HFF-Myc (cell line): ENCODE data around the gene UTP14A.
"Not testable (repeated sequence)": the region's sequence is repeated elsewhere in the genome, so short reads cannot be mapped to it uniquely, and the experiment has no call there.

Source experiments
- DNase-seq: peaks from one replicate; pipeline ENCODE4 v3.0.0-alpha.2; 2011; ENCODE audit warnings: low read depth; ENCODE audit errors: extremely low read depth
- H3K4me3 ChIP-seq: replicated peaks from 2 replicates; pipeline ENCODE4 v1.5.1; 2011; ENCODE audit warnings: low read depth, mild to moderate bottlenecking, control low read depth, low read length
- CTCF ChIP-seq: IDR thresholded peaks from 2 replicates; pipeline ENCODE4 v1.5.1; 2012; ENCODE audit warnings: mild to moderate bottlenecking, low read depth, low read length, control low read depth; ENCODE audit errors: missing control alignments

Gene UTP14A

GRCh38 chrX:129905787-129906580, at the start of gene UTP14A:
Gene UTP14A (plus strand): TSS chrX:129906164. CDS start chrX:129906211, 47 bp downstream.
- peak; percentile 74 for DNase-seq
- no peak for TF ChIP-seq CTCF
- peak within 1 kb of the TSS; percentile 79 for H3K4me3 ChIP-seq

- not testable (repeated sequence) for H3K4me3 ChIP-seq, DNase-seq
These were observed 46.8 kb upstream of the UTP14A start for GRCh38 chrX:129859134-129859533.

- DNase-seq = not testable (repeated sequence)
These were observed 39.6 kb upstream of the UTP14A start for GRCh38 chrX:129866321-129866720.

GRCh38 chrX:129872524-129872923, 33.4 kb upstream of the UTP14A start:
- no peak for DNase-seq
- no peak overlapping the region for H3K4me3 ChIP-seq
- no peak for TF ChIP-seq CTCF

More at GRCh38 chrX:129866321-129866720, 39.6 kb upstream of the UTP14A start:
- H3K4me3 ChIP-seq = not testable (repeated sequence)

GRCh38 chrX:129875669-129876068, 30.3 kb upstream of the UTP14A start:
- no peak overlapping the region for H3K4me3 ChIP-seq
- no peak for TF ChIP-seq CTCF
- peak; percentile 83 for DNase-seq

GRCh38 chrX:129876771-129877305, 29.1 kb upstream of the UTP14A start:
- TF ChIP-seq CTCF = no peak
- H3K4me3 ChIP-seq = no peak overlapping the region
- DNase-seq = peak; percentile 29

- TF ChIP-seq CTCF = no peak
- peak; percentile 0 for DNase-seq
- H3K4me3 ChIP-seq = no peak overlapping the region
These were observed 28.6 kb upstream of the UTP14A start for GRCh38 chrX:129877401-129877800.

- no peak overlapping the region for H3K4me3 ChIP-seq
- DNase-seq = no peak
- TF ChIP-seq CTCF = no peak
These were observed 5.9 kb upstream of the UTP14A start for GRCh38 chrX:129900054-129900453.
